Measurements from ENCODE around the gene ATP6V1G2. TPM values are rescaled to one million over a fixed set of nuclear protein-coding genes. Genes with fewer than 3 reads are reported as not detected.

ATP6V1G2 gene
- total RNA-seq, 1 donor from 2014 or later: 5.1 TPM

DNA sequence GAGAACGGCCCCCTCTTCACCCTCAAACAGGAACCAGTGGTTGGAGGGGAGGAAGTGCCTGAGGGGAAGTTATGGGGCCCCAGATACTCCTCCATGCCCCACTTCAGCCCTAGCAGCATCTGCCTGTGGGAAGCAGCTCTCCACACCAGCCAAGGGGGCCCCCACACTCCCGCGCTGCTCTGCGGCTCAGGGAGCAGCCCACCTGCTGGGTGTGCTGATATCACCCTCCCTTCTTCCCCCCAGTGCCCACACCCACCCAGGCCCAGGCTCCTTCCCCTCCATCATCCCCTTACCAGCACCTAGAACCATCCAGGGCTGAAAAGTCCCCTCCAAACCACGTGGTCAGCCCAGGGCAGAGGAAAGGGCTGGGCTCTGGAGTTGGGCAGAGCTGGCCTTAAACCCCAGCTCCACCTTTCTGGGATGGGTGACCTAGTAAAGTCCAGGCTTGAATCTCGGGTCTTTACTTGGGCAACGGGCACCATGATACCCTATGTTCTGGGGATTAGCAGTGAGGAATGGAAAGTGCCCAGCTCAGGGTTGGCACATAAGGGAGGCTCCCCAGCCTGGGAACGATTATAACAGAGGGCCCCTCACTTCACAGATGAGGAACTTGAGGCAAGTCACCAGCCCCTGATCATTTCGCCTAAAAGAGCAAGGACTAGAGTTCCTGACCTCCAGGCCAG, 40.3 kb upstream of the ATP6V1G2 start:
- DNase-seq (ENCODE audit: low read depth, low spot score): no peak
- no peaks in the 10 kb centered on the region for H3K36me3 Mint-ChIP-seq (ENCODE audit: low read depth)
- peaks cover 3% of the 10 kb centered on the region for H3K27me3 Mint-ChIP-seq (ENCODE audit: low read depth)
- TF ChIP-seq, protein P1, sequence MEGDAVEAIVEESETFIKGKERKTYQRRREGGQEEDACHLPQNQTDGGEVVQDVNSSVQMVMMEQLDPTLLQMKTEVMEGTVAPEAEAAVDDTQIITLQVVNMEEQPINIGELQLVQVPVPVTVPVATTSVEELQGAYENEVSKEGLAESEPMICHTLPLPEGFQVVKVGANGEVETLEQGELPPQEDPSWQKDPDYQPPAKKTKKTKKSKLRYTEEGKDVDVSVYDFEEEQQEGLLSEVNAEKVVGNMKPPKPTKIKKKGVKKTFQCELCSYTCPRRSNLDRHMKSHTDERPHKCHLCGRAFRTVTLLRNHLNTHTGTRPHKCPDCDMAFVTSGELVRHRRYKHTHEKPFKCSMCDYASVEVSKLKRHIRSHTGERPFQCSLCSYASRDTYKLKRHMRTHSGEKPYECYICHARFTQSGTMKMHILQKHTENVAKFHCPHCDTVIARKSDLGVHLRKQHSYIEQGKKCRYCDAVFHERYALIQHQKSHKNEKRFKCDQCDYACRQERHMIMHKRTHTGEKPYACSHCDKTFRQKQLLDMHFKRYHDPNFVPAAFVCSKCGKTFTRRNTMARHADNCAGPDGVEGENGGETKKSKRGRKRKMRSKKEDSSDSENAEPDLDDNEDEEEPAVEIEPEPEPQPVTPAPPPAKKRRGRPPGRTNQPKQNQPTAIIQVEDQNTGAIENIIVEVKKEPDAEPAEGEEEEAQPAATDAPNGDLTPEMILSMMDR (conservative IDR thresholded peaks at IDR 0.05): no peak
- H3K27ac Mint-ChIP-seq (ENCODE audit: unreplicated experiment): no peak overlapping the region
- H3K9me3 Mint-ChIP-seq: no peaks in the 10 kb centered on the region
- H3K4me1 Mint-ChIP-seq: peaks cover 12% of the 10 kb centered on the region
- no peak overlapping the region for H3K4me3 Mint-ChIP-seq

DNA sequence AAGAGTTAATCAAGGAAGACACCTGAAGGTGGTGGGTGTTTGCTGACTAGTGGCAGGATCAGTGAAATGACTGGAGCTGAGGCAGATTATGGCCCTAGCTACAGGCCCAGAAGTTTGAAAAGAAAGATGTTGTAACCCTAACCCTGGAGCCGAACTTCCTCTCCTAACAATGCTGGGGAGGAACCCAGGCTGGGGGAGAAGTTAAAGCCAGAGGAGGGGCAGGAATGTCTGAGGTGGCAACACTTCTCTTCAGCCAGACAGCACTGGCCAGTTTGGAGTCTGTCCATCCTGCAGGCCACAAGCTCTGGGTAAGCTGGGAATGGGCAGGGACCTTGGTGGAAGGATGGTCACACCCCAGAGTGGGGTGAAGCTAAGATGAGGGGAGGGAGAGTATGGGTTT, 39.6 kb upstream of the ATP6V1G2 start, which contains the start of gene LST1:
TSS of gene LST1 (plus strand) at position 270 of the 400 bp plus-strand sequence. CDS start 1,023 bp downstream, outside the sequence.
- Mint-ChIP-seq H3K4me1 (peaks cover 20% of the 10 kb centered on the region), H3K4me3 (no peak within 1 kb of the TSS), H3K27me3 (ENCODE audit: low read depth) (peaks cover 11% of the 10 kb centered on the region), H3K36me3 (ENCODE audit: low read depth) (no peaks in the 10 kb centered on the region), H3K9me3 (no peaks in the 10 kb centered on the region), H3K27ac (ENCODE audit: unreplicated experiment) (no peak within 1 kb of the TSS)
- TF ChIP-seq, protein P1 (conservative IDR thresholded peaks at IDR 0.05): no peak
- DNase-seq (ENCODE audit: low read depth, low spot score): no peak

DNA sequence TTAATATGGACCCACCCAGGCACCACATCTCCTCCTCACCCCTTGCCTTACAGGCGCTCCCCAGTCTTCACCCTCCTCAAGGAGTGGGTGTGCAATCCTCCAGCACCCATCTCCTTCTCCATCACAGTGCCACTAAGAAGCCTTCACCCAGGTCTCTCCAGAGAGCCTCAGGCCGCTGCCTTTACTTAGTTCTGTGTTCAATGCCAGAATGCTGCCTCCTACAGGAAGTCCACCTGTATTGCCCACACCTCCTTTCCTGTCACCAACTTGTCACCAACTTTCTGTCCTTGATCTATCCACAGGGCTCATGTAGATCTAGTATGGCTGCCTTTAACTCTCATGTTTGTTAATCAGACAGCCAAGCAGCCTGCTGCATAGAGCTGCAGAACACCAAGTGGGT, 39.1 kb upstream of the ATP6V1G2 start:
- Mint-ChIP-seq H3K27ac (ENCODE audit: unreplicated experiment) (no peak overlapping the region), H3K36me3 (ENCODE audit: low read depth) (no peaks in the 10 kb centered on the region), H3K4me1 (peaks cover 24% of the 10 kb centered on the region), H3K27me3 (ENCODE audit: low read depth) (peaks cover 14% of the 10 kb centered on the region), H3K9me3 (no peaks in the 10 kb centered on the region), H3K4me3 (no peak overlapping the region)
- DNase-seq (ENCODE audit: low read depth, low spot score): no peak
- TF ChIP-seq, protein P1 (conservative IDR thresholded peaks at IDR 0.05): peak; percentile 50

DNA sequence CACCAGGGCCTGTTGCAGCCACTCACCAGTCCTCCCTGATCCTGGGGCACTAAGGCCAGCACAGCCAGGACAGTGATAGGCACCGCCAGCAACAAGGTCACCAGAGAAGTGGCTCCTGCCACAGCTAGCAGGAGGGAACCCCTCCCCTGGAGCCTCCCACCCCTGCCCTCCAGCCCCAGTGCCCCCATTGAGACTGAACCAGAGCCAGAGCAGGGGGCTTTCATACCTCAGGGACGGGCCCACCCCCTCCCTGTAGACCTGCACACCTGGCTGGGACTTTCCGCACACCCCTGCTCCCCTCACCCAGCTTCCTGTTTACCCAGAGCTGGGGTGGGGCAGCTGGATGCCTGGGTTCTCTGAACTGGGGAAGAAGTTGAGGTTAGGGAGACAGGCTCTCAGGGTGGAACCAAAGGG, 35.8 kb upstream of the ATP6V1G2 start, which contains the start of gene LTB:
TSS of gene LTB (minus strand) at position 195 of the 414 bp plus-strand sequence. CDS start at position 188, 7 bp downstream.
- peak within 1 kb of the TSS; percentile 39 for H3K27ac Mint-ChIP-seq (ENCODE audit: unreplicated experiment)
- TF ChIP-seq, protein P1 (conservative IDR thresholded peaks at IDR 0.05): no peak
- DNase-seq (ENCODE audit: low read depth, low spot score): no peak
- peak within 1 kb of the TSS; percentile 97 for H3K4me3 Mint-ChIP-seq
- no peaks in the 10 kb centered on the region for H3K36me3 Mint-ChIP-seq (ENCODE audit: low read depth)
- H3K4me1 Mint-ChIP-seq: peaks cover 19% of the 10 kb centered on the region
- H3K27me3 Mint-ChIP-seq (ENCODE audit: low read depth): peaks cover 15% of the 10 kb centered on the region
- no peaks in the 10 kb centered on the region for H3K9me3 Mint-ChIP-seq

DNA sequence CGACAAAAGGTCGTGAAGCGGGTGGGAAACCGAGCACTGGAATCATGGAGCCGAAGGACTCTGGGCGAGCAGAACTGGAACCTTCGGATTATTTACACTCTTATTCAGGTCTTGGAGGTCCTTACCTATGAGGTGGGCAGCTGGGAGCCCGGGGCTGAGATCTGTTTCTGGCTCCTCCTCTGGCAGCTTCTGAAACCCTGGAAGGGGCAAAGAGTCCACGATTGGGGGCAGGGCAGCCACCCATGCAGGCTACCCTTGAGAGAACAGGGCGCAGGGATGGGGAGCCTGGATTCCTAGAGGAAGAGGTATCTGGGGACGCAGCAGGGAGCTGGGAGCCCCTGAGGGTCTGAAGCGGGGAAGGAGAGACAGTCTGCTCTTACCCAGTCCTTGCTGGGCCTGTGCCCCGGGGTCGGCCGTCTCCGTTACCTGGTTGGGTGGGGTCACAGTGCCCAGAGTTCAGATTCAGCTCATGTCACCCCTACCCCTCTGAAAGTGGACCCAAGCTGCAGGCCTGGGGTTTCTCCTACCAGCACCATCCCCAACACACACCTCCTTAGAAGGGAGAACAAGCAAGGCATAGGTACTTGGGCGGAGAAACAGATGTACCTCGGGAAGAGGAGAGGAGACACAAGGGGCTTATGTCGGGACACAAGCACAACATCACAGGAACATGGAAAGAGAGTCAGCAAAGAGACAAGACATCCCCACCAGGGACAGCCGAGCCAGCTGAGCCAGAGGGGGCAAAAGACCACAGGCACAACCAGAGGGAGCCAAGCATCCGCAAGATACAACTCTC, 35.2 kb upstream of the ATP6V1G2 start:
- H3K4me3 Mint-ChIP-seq: peak overlapping the region; percentile 97
- H3K27ac Mint-ChIP-seq (ENCODE audit: unreplicated experiment): peak overlapping the region; percentile 39
- TF ChIP-seq, protein P1 (conservative IDR thresholded peaks at IDR 0.05): no peak
- DNase-seq (ENCODE audit: low read depth, low spot score): no peak
- no peaks in the 10 kb centered on the region for H3K9me3 Mint-ChIP-seq
- H3K27me3 Mint-ChIP-seq (ENCODE audit: low read depth): peaks cover 15% of the 10 kb centered on the region
- no peaks in the 10 kb centered on the region for H3K36me3 Mint-ChIP-seq (ENCODE audit: low read depth)
- peaks cover 16% of the 10 kb centered on the region for H3K4me1 Mint-ChIP-seq
